Nephron progenitor cell (in vitro differentiated cells): ENCODE measurements around the gene RTBDN.
"Not testable (repeated sequence)": the region's sequence is repeated elsewhere in the genome, so short reads cannot be mapped to it uniquely, and the experiment has no call there.

Experiments
- DNase-seq: peaks from one replicate; pipeline ENCODE4 v3.0.0; 2021
- H3K27ac Mint-ChIP-seq: 2 replicates; pipeline ENCODE4 v1.8.0; 2021; ENCODE audit warnings: mild to moderate bottlenecking, moderate library complexity, mixed read lengths
- H3K27me3 Mint-ChIP-seq: 2 replicates; pipeline ENCODE4 v1.8.0; 2021; ENCODE audit warnings: mild to moderate bottlenecking, low read depth, mixed read lengths; ENCODE audit not compliant: poor library complexity
- H3K36me3 Mint-ChIP-seq: 2 replicates; pipeline ENCODE4 v1.8.0; 2021; ENCODE audit warnings: low read depth, mixed read lengths
- H3K4me1 Mint-ChIP-seq: 2 replicates; pipeline ENCODE4 v1.8.0; 2021; ENCODE audit warnings: mixed read lengths
- H3K4me3 Mint-ChIP-seq: 2 replicates; pipeline ENCODE4 v1.8.0; 2021; ENCODE audit warnings: mild to moderate bottlenecking, moderate library complexity, mixed read lengths
- H3K9me3 Mint-ChIP-seq: 2 replicates; pipeline ENCODE4 v1.8.0; 2021; ENCODE audit warnings: mild to moderate bottlenecking, moderate library complexity, mixed read lengths
- CTCF ChIP-seq: fragments of 200-600 bp; sonication (generic); IDR thresholded peaks from 2 replicates; pipeline ENCODE4 v1.5.0; 2021; ENCODE audit warnings: antibody characterized with exemption

Gene RTBDN

GRCh38 chr19:12859546-12859945 lies 25.2 kb upstream of the RTBDN start:
- DNase-seq, result no peak
- Mint-ChIP-seq H3K4me3 (no peak overlapping the region), H3K4me1 (peaks cover 5% of the 10 kb centered on the region), H3K27ac (no peak overlapping the region), H3K27me3 (peaks cover 16% of the 10 kb centered on the region), H3K36me3 (peaks cover 30% of the 10 kb centered on the region), H3K9me3 (no peaks in the 10 kb centered on the region)
- TF ChIP-seq CTCF, result no peak

- Mint-ChIP-seq H3K27me3 (peaks cover 10% of the 10 kb centered on the region), H3K36me3 (peaks cover 32% of the 10 kb centered on the region), H3K4me1 (peaks cover 5% of the 10 kb centered on the region), H3K4me3 (no peak overlapping the region), H3K27ac (no peak overlapping the region), H3K9me3 (no peaks in the 10 kb centered on the region)
- no peak for DNase-seq
- no peak for TF ChIP-seq CTCF
Measured at GRCh38 chr19:12858041-12858928, 23.9 kb upstream of the RTBDN start.

- no peak overlapping the region for H3K4me3 Mint-ChIP-seq
- peaks cover 32% of the 10 kb centered on the region for H3K36me3 Mint-ChIP-seq
- TF ChIP-seq CTCF, result no peak
- H3K4me1 Mint-ChIP-seq, result peaks cover 5% of the 10 kb centered on the region
- no peak for DNase-seq
- H3K9me3 Mint-ChIP-seq, result no peaks in the 10 kb centered on the region
- H3K27me3 Mint-ChIP-seq, result peaks cover 8% of the 10 kb centered on the region
- no peak overlapping the region for H3K27ac Mint-ChIP-seq
Measured at GRCh38 chr19:12856653-12857052, 22.3 kb upstream of the RTBDN start.

GRCh38 chr19:12847159-12848139 lies 13.1 kb upstream of the RTBDN start:
- Mint-ChIP-seq H3K36me3 (no peaks in the 10 kb centered on the region), H3K4me3 (peak overlapping the region; percentile 57), H3K27ac (no peak overlapping the region), H3K9me3 (no peaks in the 10 kb centered on the region), H3K27me3 (peaks cover 15% of the 10 kb centered on the region), H3K4me1 (peaks cover 23% of the 10 kb centered on the region)
- DNase-seq, result peak; percentile 99
- peak; percentile 99 for TF ChIP-seq CTCF

- Mint-ChIP-seq H3K27me3 (peaks cover 15% of the 10 kb centered on the region), H3K4me1 (peaks cover 31% of the 10 kb centered on the region)
- H3K27ac Mint-ChIP-seq, H3K36me3 Mint-ChIP-seq, DNase-seq, H3K9me3 Mint-ChIP-seq, H3K4me3 Mint-ChIP-seq: not testable (repeated sequence)
Measured at GRCh38 chr19:12846613-12847012, 12.2 kb upstream of the RTBDN start.
